HG03159 (cell line): ENCODE results near the gene KCNK3.

Experiments
- ATAC-seq: cut with Tn5 transposase; IDR thresholded peaks from one replicate; pipeline ENCODE4 v1.9.1; 2021; ENCODE audit warnings: mild to moderate bottlenecking, moderate library complexity; ENCODE audit not compliant: unreplicated experiment

Gene KCNK3

GRCh38 chr2:26711457-26712161 is 19.1 kb downstream of the KCNK3 start:
- ATAC-seq = no peak

GRCh38 chr2:26712486-26713465 is 20.3 kb downstream of the KCNK3 start:
- no peak for ATAC-seq

- ATAC-seq = no peak
Measured at GRCh38 chr2:26715528-26716270, 23.2 kb downstream of the KCNK3 start.

GRCh38 chr2:26716340-26716739 is 23.8 kb downstream of the KCNK3 start:
- no peak for ATAC-seq

- no peak for ATAC-seq
Measured at GRCh38 chr2:26716769-26717168, 24.2 kb downstream of the KCNK3 start.

- ATAC-seq = no peak
Measured at GRCh38 chr2:26717362-26717761, 24.8 kb downstream of the KCNK3 start.

GRCh38 chr2:26718949-26719686 is 26.6 kb downstream of the KCNK3 start:
- ATAC-seq = no peak

GRCh38 chr2:26720322-26721114 is 28.0 kb downstream of the KCNK3 start:
- no peak for ATAC-seq

GRCh38 chr2:26721115-26722032 is 28.9 kb downstream of the KCNK3 start:
- ATAC-seq = no peak

GRCh38 chr2:26722328-26722727 is 29.8 kb downstream of the KCNK3 start:
- no peak for ATAC-seq

GRCh38 chr2:26722911-26723310 is 30.4 kb downstream of the KCNK3 start:
- ATAC-seq = no peak

- no peak for ATAC-seq
Measured at GRCh38 chr2:26723475-26723874, 31.0 kb downstream of the KCNK3 start.

GRCh38 chr2:26723991-26724750 is 31.6 kb downstream of the KCNK3 start:
- ATAC-seq = no peak

- no peak for ATAC-seq
Measured at GRCh38 chr2:26724784-26725520, 32.4 kb downstream of the KCNK3 start.

- no peak for ATAC-seq
Measured at GRCh38 chr2:26725521-26725820, 32.9 kb downstream of the KCNK3 start.

GRCh38 chr2:26726228-26726627 is 33.7 kb downstream of the KCNK3 start:
- ATAC-seq = no peak
